Measurements from ENCODE around the gene MTCL3.

MTCL3 gene

DNA sequence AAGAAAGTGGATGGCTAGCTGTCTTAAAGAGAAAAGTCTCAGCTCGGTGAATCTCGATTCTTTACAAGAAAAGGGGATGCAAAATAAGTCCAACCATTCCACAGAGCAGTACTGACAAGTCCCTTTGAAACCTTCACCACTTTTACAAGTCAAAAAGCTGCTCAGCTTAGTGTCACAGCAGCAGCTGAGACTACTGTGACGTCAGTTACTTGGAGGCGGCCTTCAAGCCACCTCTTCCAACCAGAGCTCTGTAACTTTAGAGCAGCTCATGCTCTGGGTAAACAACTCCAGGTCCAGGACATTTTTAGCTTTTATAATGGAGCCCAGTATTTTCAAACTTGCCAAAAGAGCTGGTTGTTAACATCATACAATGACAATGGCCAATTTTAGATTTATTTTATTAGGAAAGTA is 59.9 kb downstream of the MTCL3 start, which contains the start of gene KIAA0408:
Gene KIAA0408 (minus strand): TSS at position 159 of the 411 bp plus-strand sequence. CDS start 5,408 bp downstream, outside the sequence.
- no peak for DNase-seq
- Mint-ChIP-seq H3K4me1 (peaks cover 10% of the 10 kb centered on the region), H3K27ac (no peak within 1 kb of the TSS), H3K36me3 (ENCODE audit: low read depth) (no peaks in the 10 kb centered on the region), H3K9me3 (no peaks in the 10 kb centered on the region), H3K27me3 (no peaks in the 10 kb centered on the region), H3K4me3 (no peak within 1 kb of the TSS)
- CTCF ChIA-PET, result no interaction called here
- POLR2A ChIA-PET, result interaction anchor here (0.7 kb wide), 1 partner anchor 20 kb away, joined by 6 read pairs; no protein-coding TSS in a partner anchor

DNA sequence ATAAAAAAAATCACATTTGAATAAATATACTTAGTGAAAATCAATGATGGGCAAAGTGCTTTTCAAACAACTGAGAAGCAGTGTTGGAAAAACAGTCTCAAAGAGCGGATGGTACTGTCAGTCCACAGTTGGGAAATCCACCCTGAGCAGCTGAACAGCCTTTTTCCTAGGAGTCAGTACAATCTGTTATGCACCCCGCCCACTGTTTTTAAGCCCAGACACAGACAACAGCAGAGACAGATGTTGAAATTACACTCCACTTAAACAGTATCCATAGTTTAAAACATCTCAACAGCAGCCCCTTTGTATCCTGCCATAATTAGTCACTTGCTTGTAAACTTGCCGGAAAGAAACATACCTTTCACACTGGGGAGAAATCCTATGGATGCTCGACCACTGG is 60.3 kb downstream of the MTCL3 start:
- Mint-ChIP-seq H3K27ac (no peak overlapping the region), H3K4me3 (no peak overlapping the region), H3K36me3 (ENCODE audit: low read depth) (no peaks in the 10 kb centered on the region), H3K9me3 (no peaks in the 10 kb centered on the region), H3K27me3 (no peaks in the 10 kb centered on the region), H3K4me1 (peaks cover 10% of the 10 kb centered on the region)
- CTCF ChIA-PET, result no interaction called here
- no peak for DNase-seq
- POLR2A ChIA-PET, result interaction anchor here (0.7 kb wide), 1 partner anchor 19 kb away, joined by 6 read pairs; no protein-coding TSS in a partner anchor

DNA sequence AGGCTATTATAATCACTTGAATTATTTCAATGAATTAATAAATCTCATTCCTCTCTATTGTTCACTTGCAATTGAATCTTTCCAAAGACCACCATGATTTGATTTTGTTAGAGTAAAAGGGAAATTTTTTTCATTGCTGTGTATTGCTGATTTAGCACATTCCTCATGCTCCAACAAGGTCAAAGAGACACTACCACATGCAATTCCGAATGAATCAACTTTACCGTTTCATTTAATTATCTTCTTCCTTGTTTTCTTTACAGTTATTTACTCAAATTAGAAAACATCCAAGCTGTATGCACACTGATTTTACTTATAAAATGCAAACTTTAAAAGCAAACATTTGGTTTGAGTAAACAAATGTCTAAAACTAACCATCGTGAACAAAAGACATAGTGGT is 60.9 kb downstream of the MTCL3 start:
- CTCF ChIA-PET, result no interaction called here
- peaks cover 10% of the 10 kb centered on the region for H3K4me1 Mint-ChIP-seq
- no peak for DNase-seq
- H3K27ac Mint-ChIP-seq, result no peak overlapping the region
- H3K4me3 Mint-ChIP-seq, result no peak overlapping the region
- H3K36me3 Mint-ChIP-seq (ENCODE audit: low read depth), result no peaks in the 10 kb centered on the region
- H3K27me3 Mint-ChIP-seq, result no peaks in the 10 kb centered on the region
- POLR2A ChIA-PET, result no interaction called here
- H3K9me3 Mint-ChIP-seq, result no peaks in the 10 kb centered on the region

DNA sequence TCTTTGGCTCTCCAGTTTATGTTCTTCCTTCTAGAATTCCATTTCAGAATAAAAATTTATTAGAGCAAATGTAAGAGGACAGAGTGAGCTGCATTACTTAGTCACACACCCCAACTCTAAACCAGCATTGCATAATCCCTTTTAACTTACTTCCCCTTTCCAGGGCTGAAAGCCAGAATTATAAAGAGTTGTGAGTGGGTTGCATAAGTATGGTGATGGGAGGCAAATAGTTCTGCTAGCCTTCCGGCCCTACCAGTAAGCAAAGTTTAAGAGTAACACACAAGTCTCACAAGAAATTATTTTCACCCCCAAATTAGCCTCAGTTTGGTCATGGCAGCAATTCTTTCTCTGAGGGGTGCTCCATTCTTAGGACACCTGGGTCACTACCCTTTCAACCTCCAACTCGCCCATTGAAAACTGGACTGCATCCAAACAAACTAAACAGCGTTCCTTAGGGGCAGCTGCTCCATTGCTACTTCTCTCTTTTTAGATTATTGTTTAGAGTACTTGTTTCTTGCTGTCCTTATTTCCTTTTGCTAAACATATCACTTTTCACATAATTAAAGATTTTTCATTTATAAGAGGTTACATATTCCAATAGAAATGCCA is 61.6 kb downstream of the MTCL3 start:
- H3K27me3 Mint-ChIP-seq, result peaks cover under 1% of the 10 kb centered on the region
- DNase-seq, result no peak
- CTCF ChIA-PET, result no interaction called here
- H3K27ac Mint-ChIP-seq, result no peak overlapping the region
- POLR2A ChIA-PET, result no interaction called here
- H3K9me3 Mint-ChIP-seq, result no peaks in the 10 kb centered on the region
- H3K4me3 Mint-ChIP-seq, result no peak overlapping the region
- no peaks in the 10 kb centered on the region for H3K36me3 Mint-ChIP-seq (ENCODE audit: low read depth)
- H3K4me1 Mint-ChIP-seq, result peaks cover 10% of the 10 kb centered on the region

DNA sequence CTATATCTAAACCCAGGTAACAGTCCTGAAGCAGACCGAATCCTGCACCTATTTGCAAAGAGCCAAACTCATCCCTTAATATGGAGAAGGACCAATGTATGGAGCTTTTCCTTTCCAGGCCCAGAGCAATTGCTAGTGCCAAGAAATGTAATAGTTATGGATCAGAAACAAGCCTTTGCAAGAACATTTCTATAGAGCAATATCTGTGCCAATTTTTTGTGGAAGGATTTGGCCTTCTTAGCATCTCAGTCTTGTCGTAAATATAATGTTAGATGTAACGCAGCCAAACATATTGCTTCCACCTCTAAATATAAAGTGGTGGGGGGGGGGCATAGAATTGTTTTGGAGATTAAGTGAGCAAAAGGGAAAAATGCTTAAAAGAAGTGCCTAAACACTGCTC is 62.7 kb downstream of the MTCL3 start:
- CTCF ChIA-PET, result interaction anchor here (1.2 kb wide), 1 partner anchor 84 kb away, joined by 4 read pairs; no protein-coding TSS in a partner anchor
- Mint-ChIP-seq H3K4me3 (no peak overlapping the region), H3K9me3 (no peaks in the 10 kb centered on the region), H3K27me3 (peaks cover 2% of the 10 kb centered on the region), H3K4me1 (peaks cover 10% of the 10 kb centered on the region), H3K27ac (no peak overlapping the region), H3K36me3 (ENCODE audit: low read depth) (no peaks in the 10 kb centered on the region)
- POLR2A ChIA-PET, result no interaction called here
- DNase-seq, result no peak

DNA sequence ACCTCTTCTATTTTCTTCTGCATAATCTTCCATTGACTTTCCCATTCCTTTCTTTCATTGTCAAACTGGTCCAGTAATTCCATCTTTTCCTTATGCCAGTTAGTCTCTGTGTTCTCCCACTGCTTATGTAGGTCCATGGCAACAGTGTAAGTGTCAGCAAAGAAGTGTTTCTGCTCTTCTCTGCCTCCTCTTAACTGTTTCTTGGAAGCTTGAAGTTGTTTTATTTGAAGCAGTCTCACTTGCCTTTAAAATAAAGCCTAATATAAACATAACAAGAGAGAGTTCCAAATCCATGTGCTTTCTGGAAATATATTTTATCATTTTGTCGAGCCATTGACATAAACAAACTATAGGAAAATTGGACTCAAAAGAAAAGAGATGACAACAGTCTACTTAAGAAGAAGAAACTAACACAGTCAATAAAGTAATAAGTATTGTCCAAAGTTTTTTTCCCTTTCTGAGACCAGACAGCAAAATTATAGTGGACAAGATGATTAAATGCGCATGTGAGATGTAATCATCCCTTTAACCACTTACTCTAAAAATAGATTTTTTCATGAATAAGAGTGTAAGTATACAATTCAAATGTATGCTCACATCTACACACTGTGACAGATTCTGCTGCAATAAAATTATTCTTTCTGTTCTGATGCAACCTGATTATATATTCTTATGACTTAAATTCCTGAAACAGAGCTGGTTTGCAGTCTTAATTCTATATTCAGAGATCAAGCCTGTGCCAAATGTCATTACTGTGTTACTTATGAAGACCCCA is 65.1 kb downstream of the MTCL3 start:
- CTCF ChIA-PET, result no interaction called here
- Mint-ChIP-seq H3K27ac (no peak overlapping the region), H3K4me3 (no peak overlapping the region), H3K27me3 (peaks cover 2% of the 10 kb centered on the region), H3K4me1 (no peaks in the 10 kb centered on the region), H3K36me3 (ENCODE audit: low read depth) (no peaks in the 10 kb centered on the region), H3K9me3 (no peaks in the 10 kb centered on the region)
- POLR2A ChIA-PET, result no interaction called here
- no peak for DNase-seq

DNA sequence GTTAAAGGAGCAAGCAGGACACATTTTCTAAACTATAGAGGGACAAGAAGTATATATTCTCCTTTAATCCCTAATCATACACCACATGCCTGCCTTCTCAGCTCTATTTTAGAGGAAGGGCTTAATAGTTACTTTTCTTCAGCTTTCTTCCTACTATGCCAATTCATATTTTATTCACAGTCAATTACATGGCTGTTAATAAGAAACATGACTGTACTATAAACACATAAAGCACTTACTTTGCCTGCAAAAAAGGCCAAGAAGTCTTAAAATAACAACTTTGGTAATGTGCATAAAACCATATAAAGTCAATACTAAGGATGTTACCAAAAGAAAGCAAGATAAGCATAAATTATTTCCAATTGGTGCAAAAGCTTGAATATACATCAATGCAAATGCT is 66.3 kb downstream of the MTCL3 start:
- Mint-ChIP-seq H3K4me3 (no peak overlapping the region), H3K27me3 (peaks cover 2% of the 10 kb centered on the region), H3K4me1 (no peaks in the 10 kb centered on the region), H3K27ac (no peak overlapping the region), H3K9me3 (no peaks in the 10 kb centered on the region), H3K36me3 (ENCODE audit: low read depth) (no peaks in the 10 kb centered on the region)
- POLR2A ChIA-PET, result no interaction called here
- CTCF ChIA-PET, result no interaction called here
- DNase-seq, result no peak

DNA sequence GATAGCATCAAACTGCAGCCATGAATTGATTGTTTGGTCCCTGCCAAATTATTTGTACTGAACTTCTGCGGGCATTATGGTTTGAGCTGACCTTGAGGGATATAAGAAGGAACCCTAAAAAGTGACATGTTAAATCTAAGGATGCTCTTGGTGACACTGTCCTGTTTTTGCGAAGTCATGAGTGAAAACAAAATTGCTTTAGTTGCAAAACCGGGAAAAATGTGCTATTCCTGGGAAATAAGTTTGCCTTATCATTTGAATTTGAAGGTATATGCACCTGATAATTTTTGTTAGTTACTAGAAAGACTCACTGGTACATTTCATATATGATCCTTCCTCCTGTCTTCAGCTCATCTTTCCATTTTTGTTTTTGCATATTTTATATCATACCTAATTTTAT is 67.7 kb downstream of the MTCL3 start:
- DNase-seq, result no peak
- no peaks in the 10 kb centered on the region for H3K36me3 Mint-ChIP-seq (ENCODE audit: low read depth)
- H3K9me3 Mint-ChIP-seq, result no peaks in the 10 kb centered on the region
- H3K27ac Mint-ChIP-seq, result no peak overlapping the region
- ChIA-PET CTCF (no interaction called here), POLR2A (no interaction called here)
- H3K4me3 Mint-ChIP-seq, result no peak overlapping the region
- H3K4me1 Mint-ChIP-seq, result no peaks in the 10 kb centered on the region
- peaks cover 2% of the 10 kb centered on the region for H3K27me3 Mint-ChIP-seq

DNA sequence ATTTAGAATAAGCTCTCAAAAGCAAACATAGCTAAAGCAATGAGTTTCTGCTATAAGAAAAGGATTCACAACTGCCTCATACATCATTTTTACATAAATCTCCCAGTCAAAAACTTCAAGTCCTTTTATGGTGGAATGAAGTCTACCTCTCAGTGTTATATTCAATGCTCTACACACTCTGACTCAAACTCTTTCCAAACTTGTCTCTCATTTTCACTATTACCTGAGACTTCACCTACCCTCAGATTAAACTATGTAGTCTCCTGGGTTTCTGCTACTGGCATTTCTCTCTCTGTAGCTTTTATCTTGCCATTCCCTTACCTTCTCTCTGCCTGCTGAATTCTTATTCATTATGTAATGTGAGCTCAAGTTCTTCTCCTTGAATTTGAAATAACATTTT is 71.4 kb downstream of the MTCL3 start:
- CTCF ChIA-PET, result no interaction called here
- H3K4me1 Mint-ChIP-seq, result no peaks in the 10 kb centered on the region
- H3K36me3 Mint-ChIP-seq (ENCODE audit: low read depth), result no peaks in the 10 kb centered on the region
- H3K27ac Mint-ChIP-seq, result no peak overlapping the region
- no peak overlapping the region for H3K4me3 Mint-ChIP-seq
- POLR2A ChIA-PET, result no interaction called here
- peaks cover 4% of the 10 kb centered on the region for H3K27me3 Mint-ChIP-seq
- H3K9me3 Mint-ChIP-seq, result no peaks in the 10 kb centered on the region
- DNase-seq, result no peak

DNA sequence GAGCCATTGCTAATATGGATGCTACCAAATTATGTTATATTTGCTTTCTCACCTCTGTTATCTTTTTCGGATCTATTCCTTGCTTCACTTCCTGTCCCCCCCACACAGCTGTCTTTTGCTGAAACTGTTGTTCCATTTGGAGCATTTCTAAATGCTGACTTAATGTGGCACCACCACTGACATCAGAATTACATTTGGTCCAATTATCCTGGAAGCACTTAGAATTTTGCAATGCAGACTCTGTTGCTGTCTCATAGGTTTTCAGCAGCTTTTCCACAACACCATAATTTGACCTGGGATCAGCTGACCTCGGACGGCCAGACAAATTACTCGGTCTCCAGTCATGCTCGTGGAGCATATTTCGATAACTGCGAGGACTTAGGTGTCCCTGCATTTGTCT is 72.8 kb downstream of the MTCL3 start:
- peaks cover 5% of the 10 kb centered on the region for H3K27me3 Mint-ChIP-seq
- H3K4me1 Mint-ChIP-seq, result no peaks in the 10 kb centered on the region
- H3K4me3 Mint-ChIP-seq, result no peak overlapping the region
- CTCF ChIA-PET, result interaction anchor here (1.2 to 1.4 kb wide), 2 partner anchors 38 to 147 kb away, joined by 3 read pairs; no protein-coding TSS in a partner anchor
- POLR2A ChIA-PET, result no interaction called here
- DNase-seq, result no peak
- H3K36me3 Mint-ChIP-seq (ENCODE audit: low read depth), result no peaks in the 10 kb centered on the region
- H3K27ac Mint-ChIP-seq, result no peak overlapping the region
- no peaks in the 10 kb centered on the region for H3K9me3 Mint-ChIP-seq

DNA sequence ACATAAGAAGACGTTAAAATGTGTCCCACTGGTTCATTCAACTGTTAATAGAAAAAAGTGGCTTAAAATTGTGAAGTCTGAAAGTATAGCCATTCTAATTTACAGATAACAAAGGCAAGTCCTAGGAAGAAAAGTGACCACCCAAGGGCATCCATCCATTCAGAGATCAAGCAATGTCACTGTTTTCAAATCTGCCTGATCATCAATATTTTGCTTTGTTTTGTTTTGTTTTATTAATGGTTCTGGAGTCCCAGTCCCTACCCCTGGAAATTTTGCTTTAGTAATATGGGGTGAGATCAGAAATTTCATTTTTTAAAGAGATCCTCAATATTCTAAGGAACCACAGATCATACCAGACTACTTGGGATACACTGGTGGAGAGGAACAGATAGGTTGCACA is 77.3 kb downstream of the MTCL3 start:
- DNase-seq, result no peak
- H3K36me3 Mint-ChIP-seq (ENCODE audit: low read depth), result no peaks in the 10 kb centered on the region
- H3K4me1 Mint-ChIP-seq, result no peaks in the 10 kb centered on the region
- H3K9me3 Mint-ChIP-seq, result no peaks in the 10 kb centered on the region
- H3K27ac Mint-ChIP-seq, result no peak overlapping the region
- no peak overlapping the region for H3K4me3 Mint-ChIP-seq
- ChIA-PET POLR2A (no interaction called here), CTCF (no interaction called here)
- peaks cover 8% of the 10 kb centered on the region for H3K27me3 Mint-ChIP-seq

DNA sequence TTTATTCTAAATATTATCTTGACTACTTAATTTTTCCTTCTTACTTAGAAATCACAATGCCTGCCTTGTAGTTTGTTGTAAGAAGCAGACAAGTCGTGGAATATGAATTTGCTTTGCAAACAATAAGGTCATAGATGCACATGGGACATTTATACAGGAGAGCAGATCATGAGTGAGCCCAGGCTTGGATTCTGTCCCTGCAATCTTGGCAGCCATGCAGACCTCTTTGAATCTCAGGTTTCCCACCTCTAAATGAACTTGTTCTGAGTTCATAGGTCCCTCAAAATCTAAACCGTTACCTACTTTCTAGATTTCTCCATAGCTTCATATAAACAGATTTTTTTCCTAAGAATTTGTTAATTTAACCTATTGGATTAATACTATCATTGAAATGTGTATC is 79.4 kb downstream of the MTCL3 start:
- DNase-seq, result no peak
- no peak overlapping the region for H3K27ac Mint-ChIP-seq
- POLR2A ChIA-PET, result interaction anchor here (0.6 kb wide), 1 partner anchor 19 kb away, joined by 6 read pairs; the partner anchor contains the start of gene KIAA0408

DNA sequence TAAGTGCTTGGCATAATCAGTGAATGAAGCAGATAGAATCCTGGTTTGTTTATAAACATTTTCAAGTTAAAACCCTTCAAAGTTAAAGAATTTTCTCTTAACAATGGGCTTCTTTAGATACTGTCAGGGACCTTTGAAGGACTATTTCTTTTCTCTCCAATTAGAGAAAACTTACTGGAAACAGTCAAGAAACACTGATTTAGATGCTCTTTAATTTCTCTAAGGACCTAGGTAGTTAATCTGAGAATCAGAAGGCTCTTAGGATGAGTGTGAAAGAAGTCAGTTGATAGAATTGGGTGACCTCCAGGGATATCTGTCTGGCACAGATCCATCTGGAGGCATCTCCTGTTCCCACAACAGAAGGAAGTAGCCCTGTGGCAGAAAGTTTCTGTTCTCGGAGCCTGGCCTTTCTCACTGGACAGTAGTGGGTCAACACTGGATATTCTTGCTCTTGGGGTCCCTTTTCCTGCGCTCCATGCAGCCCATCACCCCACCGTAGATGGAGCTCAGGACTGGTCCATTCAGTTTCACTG is 82.5 kb downstream of the MTCL3 start:
- Mint-ChIP-seq H3K9me3 (no peaks in the 10 kb centered on the region), H3K27me3 (peaks cover 7% of the 10 kb centered on the region), H3K4me1 (no peaks in the 10 kb centered on the region), H3K36me3 (ENCODE audit: low read depth) (no peaks in the 10 kb centered on the region), H3K4me3 (no peak overlapping the region), H3K27ac (no peak overlapping the region)
- POLR2A ChIA-PET, result no interaction called here
- CTCF ChIA-PET, result no interaction called here
- no peak for DNase-seq

More for the DNA sequence above, 79.4 kb downstream of the MTCL3 start:
- H3K4me3 Mint-ChIP-seq, result no peak overlapping the region
- no peaks in the 10 kb centered on the region for H3K9me3 Mint-ChIP-seq
- peaks cover 12% of the 10 kb centered on the region for H3K27me3 Mint-ChIP-seq
- CTCF ChIA-PET, result interaction anchor here (0.5 to 0.8 kb wide), 2 partner anchors 26 to 60 kb away, joined by 3 to 7 read pairs; no protein-coding TSS in a partner anchor
- no peaks in the 10 kb centered on the region for H3K4me1 Mint-ChIP-seq
- no peaks in the 10 kb centered on the region for H3K36me3 Mint-ChIP-seq (ENCODE audit: low read depth)

Data from activated CD4-positive, alpha-beta T cell treated with anti-CD3 and anti-CD28 coated beads, Interleukin-2, amount 10 ng/mL, durations not matched to agents 7 days and 5 days (primary cell).